ENCODE data around the gene LRSAM1. TPM values are rescaled to one million over a fixed set of nuclear protein-coding genes. Genes with fewer than 3 reads are reported as not detected.

The LRSAM1 gene
- total and polyA plus RNA-seq, 4 donors, result 6.6 to 9.7 (median 7.1) TPM

- Histone ChIP-seq H3K4me1 (ENCODE audit: control insufficient read depth in 4 of 4, insufficient read depth in 4 of 4, low read length in 3 of 4) (peaks cover 3 to 14% (median 8%) of the 10 kb centered on the region in 4 donors), H3K4me3 (ENCODE audit: low read depth in 1 of 3, low read length in 3 of 3) (no peak overlapping the region), H3K27ac (ENCODE audit: low read depth in 1 of 2, low read length in 2 of 2) (no peak overlapping the region), H3K36me3 (ENCODE audit: control insufficient read depth in 4 of 4, insufficient read depth in 3 of 4, low read depth in 1 of 4, low read length in 3 of 4) (peaks cover 2 to 28% (median 4%) of the 10 kb centered on the region in 4 donors), H3K9me3 (ENCODE audit: control insufficient read depth in 4 of 4, low read length in 3 of 4) (no peaks in the 10 kb centered on the region), H3K9ac (ENCODE audit: low read depth in 1 of 2, low read length in 2 of 2) (no peak overlapping the region), H3K27me3 (ENCODE audit: control insufficient read depth in 4 of 4, insufficient read depth in 4 of 4, low read length in 3 of 4) (no peaks in the 10 kb centered on the region)
- 80% methylated on average over 13 of the region's 13 CpGs for whole genome bisulfite sequencing
- TF ChIP-seq RAD21 (IDR thresholded peaks at IDR 0.05), result no peak
- TF ChIP-seq RXRA (IDR thresholded peaks at IDR 0.05), result no peak
- no peak for TF ChIP-seq MAX (IDR thresholded peaks at IDR 0.05)
- TF ChIP-seq EGR1 (IDR thresholded peaks at IDR 0.05; ENCODE audit: low read depth in 2 of 2), result no peak
- no peak for TF ChIP-seq TAF1 (conservative IDR thresholded peaks at IDR 0.05)
- no peak for TF ChIP-seq ATF3 (IDR thresholded peaks at IDR 0.05)
- no peak for TF ChIP-seq SP1 (IDR thresholded peaks at IDR 0.05)
- no peak for TF ChIP-seq JUND (IDR thresholded peaks at IDR 0.05)
- TF ChIP-seq YY1 (IDR thresholded peaks at IDR 0.05), result no peak
- TF ChIP-seq REST (IDR thresholded peaks at IDR 0.05), result no peak
- no peak for TF ChIP-seq HNF4A (conservative IDR thresholded peaks at IDR 0.05)
- no peak for TF ChIP-seq CTCF (IDR thresholded peaks at IDR 0.05; ENCODE audit: low read depth, low read length, missing input control)
- TF ChIP-seq GABPA (IDR thresholded peaks at IDR 0.05 in 1 of 2, conservative IDR thresholded peaks at IDR 0.05 in 1 of 2), result no peak
- no peak for DNase-seq (ENCODE audit: low spot score)
Measured at GRCh38 chr9:127406799-127407491, 44.4 kb upstream of the LRSAM1 start.

- H3K9ac ChIP-seq (ENCODE audit: low read depth in 1 of 2, low read length in 2 of 2), result no peak overlapping the region
- no peak overlapping the region for H3K27ac ChIP-seq (ENCODE audit: low read depth in 1 of 2, low read length in 2 of 2)
- TF ChIP-seq ATF3 (IDR thresholded peaks at IDR 0.05) (no peak), JUND (IDR thresholded peaks at IDR 0.05) (no peak), RAD21 (IDR thresholded peaks at IDR 0.05) (peak in 1 of 2 donors; percentile 41), HNF4A (conservative IDR thresholded peaks at IDR 0.05) (no peak)
- DNase-seq (ENCODE audit: low spot score), result no peak
- peaks cover 2 to 24% (median 4%) of the 10 kb centered on the region in 4 donors for H3K36me3 ChIP-seq (ENCODE audit: control insufficient read depth in 4 of 4, insufficient read depth in 3 of 4, low read depth in 1 of 4, low read length in 3 of 4)
- peaks cover 3 to 14% (median 8%) of the 10 kb centered on the region in 4 donors for H3K4me1 ChIP-seq (ENCODE audit: control insufficient read depth in 4 of 4, insufficient read depth in 4 of 4, low read length in 3 of 4)
- no peaks in the 10 kb centered on the region for H3K27me3 ChIP-seq (ENCODE audit: control insufficient read depth in 4 of 4, insufficient read depth in 4 of 4, low read length in 3 of 4)
- WGBS, result 52% methylated on average over 6 of the region's 6 CpGs
- no peaks in the 10 kb centered on the region for H3K9me3 ChIP-seq (ENCODE audit: control insufficient read depth in 4 of 4, low read length in 3 of 4)
- no peak overlapping the region for H3K4me3 ChIP-seq (ENCODE audit: low read depth in 1 of 3, low read length in 3 of 3)
Measured at GRCh38 chr9:127407492-127407843, 43.8 kb upstream of the LRSAM1 start.

All from liver (tissue), 9 donors.